NCI-H128 (cell line): ENCODE measurements around the gene PAOX.

Experiments used
- DNase-seq: peaks from one replicate; lab custom pipeline; 2025; ENCODE audit not compliant: unreplicated experiment; lab: John Stamatoyannopoulos, UW

The PAOX gene

GRCh38 chr10:133379152-133379800 lies at the start of gene PAOX:
TSS of gene PAOX (plus strand) at chr10:133379262. CDS start at chr10:133379317, 55 bp downstream.
- DNase-seq: no peak

- DNase-seq: peak; percentile 69
These were observed 49.4 kb upstream of the PAOX start for GRCh38 chr10:133329491-133330202.

- no peak for DNase-seq
These were observed 45.9 kb upstream of the PAOX start for GRCh38 chr10:133332936-133333699.

- DNase-seq: no peak
These were observed 44.4 kb upstream of the PAOX start for GRCh38 chr10:133334503-133335245.

- no peak for DNase-seq
These were observed 43.6 kb upstream of the PAOX start for GRCh38 chr10:133335246-133336117.

- no peak for DNase-seq
These were observed 42.9 kb upstream of the PAOX start for GRCh38 chr10:133336118-133336576.

GRCh38 chr10:133336577-133337369 lies 42.3 kb upstream of the PAOX start, which contains the start of gene CALY:
TSS of gene CALY (minus strand) at chr10:133336896. CDS start at chr10:133328989, 7,907 bp downstream.
- DNase-seq: no peak

- no peak for DNase-seq
These were observed 41.7 kb upstream of the PAOX start for GRCh38 chr10:133337370-133337725.

- no peak for DNase-seq
These were observed 40.7 kb upstream of the PAOX start for GRCh38 chr10:133338080-133339071.

- no peak for DNase-seq
These were observed 39.2 kb upstream of the PAOX start for GRCh38 chr10:133339708-133340380.

- no peak for DNase-seq
These were observed 37.1 kb upstream of the PAOX start for GRCh38 chr10:133341983-133342382.

- no peak for DNase-seq
These were observed 36.1 kb upstream of the PAOX start for GRCh38 chr10:133342942-133343341.

GRCh38 chr10:133343558-133343957 lies 35.5 kb upstream of the PAOX start:
- DNase-seq: no peak

GRCh38 chr10:133344236-133344635 lies 34.8 kb upstream of the PAOX start:
- DNase-seq: no peak

- DNase-seq: no peak
These were observed 32.6 kb upstream of the PAOX start for GRCh38 chr10:133346413-133346812.

GRCh38 chr10:133347710-133348517 lies 31.1 kb upstream of the PAOX start:
- DNase-seq: no peak

- no peak for DNase-seq
These were observed 29.9 kb upstream of the PAOX start for GRCh38 chr10:133349160-133349568.
